GM23338 (cell line): ENCODE data around the gene PDSS2. TPM values are rescaled to one million over a fixed set of nuclear protein-coding genes. Genes with fewer than 3 reads are reported as not detected.

ENCODE experiments used
- ATAC-seq: fragments of 200-7000 bp; cut with Tn5 transposase; 3 replicates; pipeline ENCODE4 v1.9.1; 2020
- DNase-seq: peaks from one replicate; pipeline ENCODE4 v3.0.0-alpha.2; 2015; ENCODE audit warnings: low spot score
- H2AFZ ChIP-seq: fragments of 200-600 bp; sonication (generic); 2 replicates; pipeline ENCODE4 v1.8.0; 2016; ENCODE audit warnings: antibody characterized with exemption, mild to moderate bottlenecking, moderate library complexity
- H3F3A ChIP-seq: fragments of 200-600 bp; sonication (generic); replicated peaks from 2 replicates; pipeline ENCODE4 v1.8.0; 2017; ENCODE audit warnings: antibody characterized with exemption, mixed run types, low read depth
- H3K27ac ChIP-seq: fragments of 200-600 bp; sonication (generic); 2 replicates; pipeline ENCODE4 v1.6.1; 2016; ENCODE audit warnings: low read depth
- H3K27me3 ChIP-seq: fragments of 200-600 bp; sonication (generic); 2 replicates; pipeline ENCODE4 v1.8.0; 2016; ENCODE audit warnings: mild to moderate bottlenecking, mixed run types, moderate library complexity; ENCODE audit not compliant: insufficient read depth
- H3K36me3 ChIP-seq: fragments of 200-600 bp; sonication (generic); 2 replicates; pipeline ENCODE4 v1.8.0; 2016; ENCODE audit warnings: mild to moderate bottlenecking; ENCODE audit not compliant: insufficient read depth
- H3K4me1 ChIP-seq: fragments of 200-600 bp; sonication (generic); 2 replicates; pipeline ENCODE4 v1.8.0; 2016; ENCODE audit warnings: mild to moderate bottlenecking, moderate library complexity; ENCODE audit not compliant: insufficient read depth
- H3K4me2 ChIP-seq: fragments of 200-600 bp; sonication (generic); 2 replicates; pipeline ENCODE4 v1.7.1; 2017; ENCODE audit warnings: mixed run types
- H3K4me3 ChIP-seq: fragments of 200-600 bp; sonication (generic); 2 replicates; pipeline ENCODE4 v1.6.1; 2016; ENCODE audit warnings: mixed run types
- H3K79me2 ChIP-seq: fragments of 200-600 bp; sonication (generic); replicated peaks from 2 replicates; pipeline ENCODE4 v1.8.0; 2017; ENCODE audit warnings: mild to moderate bottlenecking; ENCODE audit not compliant: insufficient read depth
- H3K9me2 ChIP-seq: fragments of 200-600 bp; sonication (generic); 2 replicates; pipeline ENCODE4 v1.8.0; 2017; ENCODE audit not compliant: insufficient read depth
- H4K20me1 ChIP-seq: fragments of 200-600 bp; sonication (generic); replicated peaks from 2 replicates; pipeline ENCODE4 v1.8.0; 2017; ENCODE audit warnings: mild to moderate bottlenecking; ENCODE audit not compliant: insufficient read depth
- H3K27ac Mint-ChIP-seq: 2 replicates; pipeline ENCODE4 v1.8.0; 2020; ENCODE audit warnings: inconsistent platforms, mild to moderate bottlenecking, moderate library complexity, mixed read lengths
- H3K27me3 Mint-ChIP-seq: 3 replicates; pipeline ENCODE4 v1.8.0; 2022; ENCODE audit warnings: low read depth, mild to moderate bottlenecking, moderate library complexity, mixed read lengths, inconsistent platforms; ENCODE audit not compliant: insufficient read depth, poor library complexity
- H3K36me3 Mint-ChIP-seq: 3 replicates; pipeline ENCODE4 v1.8.0; 2021; ENCODE audit warnings: low read depth, mild to moderate bottlenecking, inconsistent platforms, moderate library complexity, mixed read lengths
- H3K4me1 Mint-ChIP-seq: 3 replicates; pipeline ENCODE4 v1.8.0; 2020; ENCODE audit warnings: mild to moderate bottlenecking, inconsistent platforms, mixed read lengths
- H3K4me3 Mint-ChIP-seq: 3 replicates; pipeline ENCODE4 v1.8.0; 2021; ENCODE audit warnings: moderate library complexity, mild to moderate bottlenecking, inconsistent platforms, mixed read lengths
- H3K9me3 Mint-ChIP-seq: 3 replicates; pipeline ENCODE4 v1.8.0; 2020; ENCODE audit warnings: moderate library complexity, mild to moderate bottlenecking, inconsistent platforms, mixed read lengths
- CREB1 ChIP-seq: fragments of 250-450 bp; sonication (Bioruptor Pico); IDR thresholded peaks from 2 replicates; pipeline ENCODE4 v1.5.0; 2020; ENCODE audit warnings: low read depth, mild to moderate bottlenecking, moderate library complexity
- EZH2 ChIP-seq: fragments of 200-600 bp; sonication (generic); IDR thresholded peaks from one replicate; pipeline ENCODE4 v1.8.0; 2017; ENCODE audit warnings: antibody characterized with exemption, mild to moderate bottlenecking, low read depth; ENCODE audit not compliant: unreplicated experiment
- EZH2phosphoT487 ChIP-seq: fragments of 200-600 bp; sonication (generic); IDR thresholded peaks from one replicate; pipeline ENCODE4 v1.8.1; 2018; ENCODE audit warnings: antibody characterized with exemption; ENCODE audit not compliant: unreplicated experiment
- JUNB ChIP-seq: IDR thresholded peaks from one replicate; pipeline ENCODE4 v1.6.1; 2016; ENCODE audit warnings: antibody characterized with exemption; ENCODE audit not compliant: unreplicated experiment
- NANOG ChIP-seq: IDR thresholded peaks from 2 replicates; pipeline ENCODE4 v1.6.1; 2016; ENCODE audit warnings: antibody characterized with exemption, borderline replicate concordance
- POLR2AphosphoS5 ChIP-seq: IDR thresholded peaks from 2 replicates; pipeline ENCODE4 v1.6.1; 2016; ENCODE audit warnings: antibody characterized with exemption, low read depth
- STAT1 ChIP-seq: IDR thresholded peaks from one replicate; pipeline ENCODE4 v1.6.1; 2016; ENCODE audit warnings: antibody characterized with exemption; ENCODE audit not compliant: unreplicated experiment
- ZNF114 ChIP-seq: fragments of 250-450 bp; sonication (Bioruptor Pico); IDR thresholded peaks from 2 replicates; pipeline ENCODE4 v1.5.0; 2020; ENCODE audit warnings: mild to moderate bottlenecking, moderate library complexity
- ZNF331 ChIP-seq: fragments of 250-450 bp; sonication (Bioruptor Pico); IDR thresholded peaks from 2 replicates; pipeline ENCODE4 v1.5.0; 2020; ENCODE audit warnings: low read depth, mild to moderate bottlenecking, moderate library complexity
- polyA plus RNA-seq: library from polyadenylated mRNA; unstranded; fragments of >200 nt; fragmentation: Nextera tagmentation; extraction: Ambion mirVana; gene quantifications from 2 replicates; pipeline ENCODE4 v1.2.1, GENCODE V29; 2016
- total RNA-seq: library from RNA; depleted of rRNA; stranded (reverse); fragments of >200 nt; shearing (Covaris generic); gene quantifications from 2 replicates; pipeline ENCODE4 v1.2.3, GENCODE V29; 2014
- TF ChIP-seq, protein P1 (sequence below): IDR thresholded peaks from one replicate; pipeline ENCODE4 v1.6.1; 2018; ENCODE audit warnings: antibody characterized with exemption; ENCODE audit not compliant: unreplicated experiment
- TF ChIP-seq, protein P2 (sequence below): IDR thresholded peaks from 2 replicates; pipeline ENCODE4 v1.6.1; 2016; ENCODE audit warnings: antibody characterized with exemption
- TF ChIP-seq, protein P3 (sequence below): fragments of 250-450 bp; sonication (Bioruptor Pico); IDR thresholded peaks from 2 replicates; pipeline ENCODE4 v1.5.0; 2020; ENCODE audit warnings: mild to moderate bottlenecking, moderate library complexity
- TF ChIP-seq, protein P4 (sequence below), 2 experiments: fragments of 200-600 bp in 1 of 2; sonication (generic) in 1 of 2; conservative IDR thresholded peaks; 2 replicates each; pipeline versions ENCODE4 v1.5.1 to v1.6.1; 2016 to 2017; ENCODE audit warnings: antibody characterized with exemption in 2 of 2, low read depth in 2 of 2, mild to moderate bottlenecking in 2 of 2, moderate library complexity in 1 of 2

PDSS2 gene
- total and polyA plus RNA-seq, 2 experiments from 2014 or later, result 7.3 to 16.7 TPM

DNA sequence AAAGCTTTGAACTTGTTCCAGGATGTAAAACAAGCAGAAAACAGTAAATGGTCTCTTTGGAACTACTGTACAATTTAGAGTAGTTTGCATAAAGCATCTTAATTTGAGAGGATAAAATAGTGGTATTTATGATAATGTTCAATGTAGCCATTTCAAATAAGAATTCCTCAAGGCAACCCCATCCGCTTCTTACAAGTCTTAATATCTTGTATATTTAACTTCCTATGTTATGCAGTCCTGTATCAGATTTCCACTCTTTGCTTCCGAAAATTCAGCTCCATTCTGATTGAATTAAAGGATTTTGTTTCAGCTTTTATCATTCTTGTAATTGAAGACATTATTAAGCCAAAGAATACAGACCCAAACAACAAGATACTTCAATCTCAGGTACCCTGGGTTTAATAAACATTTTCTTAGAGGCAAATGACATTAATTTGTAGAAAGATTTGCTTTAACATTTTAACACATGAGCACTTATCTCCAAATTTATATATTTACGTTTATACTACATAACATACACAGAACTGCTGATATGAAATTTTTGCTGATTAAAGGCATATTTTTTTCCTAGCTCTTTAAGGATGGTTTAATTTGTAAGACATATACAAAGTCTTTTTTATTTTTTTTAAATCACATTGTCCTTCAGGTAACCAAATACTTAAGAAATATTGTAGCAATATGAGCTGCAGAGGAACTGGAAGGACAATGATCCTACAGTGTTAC lies 213.0 kb downstream of the PDSS2 start:
- Histone ChIP-seq H2AFZ (no peak overlapping the region), H3K27ac (no peak overlapping the region), H3K4me1 (no peaks in the 10 kb centered on the region), H3K4me3 (no peak overlapping the region), H3F3A (no peaks in the 10 kb centered on the region), H4K20me1 (no peaks in the 10 kb centered on the region), H3K4me2 (no peak overlapping the region), H3K9me2 (no peaks in the 10 kb centered on the region), H3K79me2 (no peaks in the 10 kb centered on the region), H3K36me3 (no peaks in the 10 kb centered on the region), H3K27me3 (no peaks in the 10 kb centered on the region)
- ATAC-seq (no peak), DNase-seq (no peak)
- no peak overlapping the region for H3K27ac Mint-ChIP-seq
- H3K27me3 Mint-ChIP-seq, result no peaks in the 10 kb centered on the region
- H3K4me1 Mint-ChIP-seq, result peaks cover 7% of the 10 kb centered on the region; the same call in 2 of the 3 replicates
- no peak for TF ChIP-seq ZNF331 (CRISPR knock-in tag)
- no peak for TF ChIP-seq EZH2
- TF ChIP-seq NANOG, result no peak
- TF ChIP-seq, protein P1, sequence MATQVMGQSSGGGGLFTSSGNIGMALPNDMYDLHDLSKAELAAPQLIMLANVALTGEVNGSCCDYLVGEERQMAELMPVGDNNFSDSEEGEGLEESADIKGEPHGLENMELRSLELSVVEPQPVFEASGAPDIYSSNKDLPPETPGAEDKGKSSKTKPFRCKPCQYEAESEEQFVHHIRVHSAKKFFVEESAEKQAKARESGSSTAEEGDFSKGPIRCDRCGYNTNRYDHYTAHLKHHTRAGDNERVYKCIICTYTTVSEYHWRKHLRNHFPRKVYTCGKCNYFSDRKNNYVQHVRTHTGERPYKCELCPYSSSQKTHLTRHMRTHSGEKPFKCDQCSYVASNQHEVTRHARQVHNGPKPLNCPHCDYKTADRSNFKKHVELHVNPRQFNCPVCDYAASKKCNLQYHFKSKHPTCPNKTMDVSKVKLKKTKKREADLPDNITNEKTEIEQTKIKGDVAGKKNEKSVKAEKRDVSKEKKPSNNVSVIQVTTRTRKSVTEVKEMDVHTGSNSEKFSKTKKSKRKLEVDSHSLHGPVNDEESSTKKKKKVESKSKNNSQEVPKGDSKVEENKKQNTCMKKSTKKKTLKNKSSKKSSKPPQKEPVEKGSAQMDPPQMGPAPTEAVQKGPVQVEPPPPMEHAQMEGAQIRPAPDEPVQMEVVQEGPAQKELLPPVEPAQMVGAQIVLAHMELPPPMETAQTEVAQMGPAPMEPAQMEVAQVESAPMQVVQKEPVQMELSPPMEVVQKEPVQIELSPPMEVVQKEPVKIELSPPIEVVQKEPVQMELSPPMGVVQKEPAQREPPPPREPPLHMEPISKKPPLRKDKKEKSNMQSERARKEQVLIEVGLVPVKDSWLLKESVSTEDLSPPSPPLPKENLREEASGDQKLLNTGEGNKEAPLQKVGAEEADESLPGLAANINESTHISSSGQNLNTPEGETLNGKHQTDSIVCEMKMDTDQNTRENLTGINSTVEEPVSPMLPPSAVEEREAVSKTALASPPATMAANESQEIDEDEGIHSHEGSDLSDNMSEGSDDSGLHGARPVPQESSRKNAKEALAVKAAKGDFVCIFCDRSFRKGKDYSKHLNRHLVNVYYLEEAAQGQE, result no peak
- TF ChIP-seq, protein P2, sequence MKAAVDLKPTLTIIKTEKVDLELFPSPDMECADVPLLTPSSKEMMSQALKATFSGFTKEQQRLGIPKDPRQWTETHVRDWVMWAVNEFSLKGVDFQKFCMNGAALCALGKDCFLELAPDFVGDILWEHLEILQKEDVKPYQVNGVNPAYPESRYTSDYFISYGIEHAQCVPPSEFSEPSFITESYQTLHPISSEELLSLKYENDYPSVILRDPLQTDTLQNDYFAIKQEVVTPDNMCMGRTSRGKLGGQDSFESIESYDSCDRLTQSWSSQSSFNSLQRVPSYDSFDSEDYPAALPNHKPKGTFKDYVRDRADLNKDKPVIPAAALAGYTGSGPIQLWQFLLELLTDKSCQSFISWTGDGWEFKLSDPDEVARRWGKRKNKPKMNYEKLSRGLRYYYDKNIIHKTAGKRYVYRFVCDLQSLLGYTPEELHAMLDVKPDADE, result no peak
- no peak for TF ChIP-seq EZH2phosphoT487
- TF ChIP-seq CREB1 (CRISPR knock-in tag), result no peak
- TF ChIP-seq POLR2AphosphoS5, result no peak
- no peak for TF ChIP-seq JUNB
- TF ChIP-seq, protein P3, sequence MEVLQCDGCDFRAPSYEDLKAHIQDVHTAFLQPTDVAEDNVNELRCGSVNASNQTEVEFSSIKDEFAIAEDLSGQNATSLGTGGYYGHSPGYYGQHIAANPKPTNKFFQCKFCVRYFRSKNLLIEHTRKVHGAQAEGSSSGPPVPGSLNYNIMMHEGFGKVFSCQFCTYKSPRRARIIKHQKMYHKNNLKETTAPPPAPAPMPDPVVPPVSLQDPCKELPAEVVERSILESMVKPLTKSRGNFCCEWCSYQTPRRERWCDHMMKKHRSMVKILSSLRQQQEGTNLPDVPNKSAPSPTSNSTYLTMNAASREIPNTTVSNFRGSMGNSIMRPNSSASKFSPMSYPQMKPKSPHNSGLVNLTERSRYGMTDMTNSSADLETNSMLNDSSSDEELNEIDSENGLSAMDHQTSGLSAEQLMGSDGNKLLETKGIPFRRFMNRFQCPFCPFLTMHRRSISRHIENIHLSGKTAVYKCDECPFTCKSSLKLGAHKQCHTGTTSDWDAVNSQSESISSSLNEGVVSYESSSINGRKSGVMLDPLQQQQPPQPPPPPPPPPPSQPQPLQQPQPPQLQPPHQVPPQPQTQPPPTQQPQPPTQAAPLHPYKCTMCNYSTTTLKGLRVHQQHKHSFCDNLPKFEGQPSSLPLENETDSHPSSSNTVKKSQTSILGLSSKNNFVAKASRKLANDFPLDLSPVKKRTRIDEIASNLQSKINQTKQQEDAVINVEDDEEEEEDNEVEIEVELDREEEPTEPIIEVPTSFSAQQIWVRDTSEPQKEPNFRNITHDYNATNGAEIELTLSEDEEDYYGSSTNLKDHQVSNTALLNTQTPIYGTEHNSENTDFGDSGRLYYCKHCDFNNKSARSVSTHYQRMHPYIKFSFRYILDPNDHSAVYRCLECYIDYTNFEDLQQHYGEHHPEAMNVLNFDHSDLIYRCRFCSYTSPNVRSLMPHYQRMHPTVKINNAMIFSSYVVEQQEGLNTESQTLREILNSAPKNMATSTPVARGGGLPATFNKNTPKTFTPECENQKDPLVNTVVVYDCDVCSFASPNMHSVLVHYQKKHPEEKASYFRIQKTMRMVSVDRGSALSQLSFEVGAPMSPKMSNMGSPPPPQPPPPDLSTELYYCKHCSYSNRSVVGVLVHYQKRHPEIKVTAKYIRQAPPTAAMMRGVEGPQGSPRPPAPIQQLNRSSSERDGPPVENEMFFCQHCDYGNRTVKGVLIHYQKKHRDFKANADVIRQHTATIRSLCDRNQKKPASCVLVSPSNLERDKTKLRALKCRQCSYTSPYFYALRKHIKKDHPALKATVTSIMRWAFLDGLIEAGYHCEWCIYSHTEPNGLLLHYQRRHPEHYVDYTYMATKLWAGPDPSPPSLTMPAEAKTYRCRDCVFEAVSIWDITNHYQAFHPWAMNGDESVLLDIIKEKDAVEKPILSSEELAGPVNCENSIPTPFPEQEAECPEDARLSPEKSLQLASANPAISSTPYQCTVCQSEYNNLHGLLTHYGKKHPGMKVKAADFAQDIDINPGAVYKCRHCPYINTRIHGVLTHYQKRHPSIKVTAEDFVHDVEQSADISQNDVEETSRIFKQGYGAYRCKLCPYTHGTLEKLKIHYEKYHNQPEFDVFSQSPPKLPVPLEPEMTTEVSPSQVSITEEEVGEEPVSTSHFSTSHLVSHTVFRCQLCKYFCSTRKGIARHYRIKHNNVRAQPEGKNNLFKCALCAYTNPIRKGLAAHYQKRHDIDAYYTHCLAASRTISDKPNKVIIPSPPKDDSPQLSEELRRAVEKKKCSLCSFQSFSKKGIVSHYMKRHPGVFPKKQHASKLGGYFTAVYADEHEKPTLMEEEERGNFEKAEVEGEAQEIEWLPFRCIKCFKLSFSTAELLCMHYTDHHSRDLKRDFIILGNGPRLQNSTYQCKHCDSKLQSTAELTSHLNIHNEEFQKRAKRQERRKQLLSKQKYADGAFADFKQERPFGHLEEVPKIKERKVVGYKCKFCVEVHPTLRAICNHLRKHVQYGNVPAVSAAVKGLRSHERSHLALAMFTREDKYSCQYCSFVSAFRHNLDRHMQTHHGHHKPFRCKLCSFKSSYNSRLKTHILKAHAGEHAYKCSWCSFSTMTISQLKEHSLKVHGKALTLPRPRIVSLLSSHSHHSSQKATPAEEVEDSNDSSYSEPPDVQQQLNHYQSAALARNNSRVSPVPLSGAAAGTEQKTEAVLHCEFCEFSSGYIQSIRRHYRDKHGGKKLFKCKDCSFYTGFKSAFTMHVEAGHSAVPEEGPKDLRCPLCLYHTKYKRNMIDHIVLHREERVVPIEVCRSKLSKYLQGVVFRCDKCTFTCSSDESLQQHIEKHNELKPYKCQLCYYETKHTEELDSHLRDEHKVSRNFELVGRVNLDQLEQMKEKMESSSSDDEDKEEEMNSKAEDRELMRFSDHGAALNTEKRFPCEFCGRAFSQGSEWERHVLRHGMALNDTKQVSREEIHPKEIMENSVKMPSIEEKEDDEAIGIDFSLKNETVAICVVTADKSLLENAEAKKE, result no peak
- TF ChIP-seq, protein P4, sequence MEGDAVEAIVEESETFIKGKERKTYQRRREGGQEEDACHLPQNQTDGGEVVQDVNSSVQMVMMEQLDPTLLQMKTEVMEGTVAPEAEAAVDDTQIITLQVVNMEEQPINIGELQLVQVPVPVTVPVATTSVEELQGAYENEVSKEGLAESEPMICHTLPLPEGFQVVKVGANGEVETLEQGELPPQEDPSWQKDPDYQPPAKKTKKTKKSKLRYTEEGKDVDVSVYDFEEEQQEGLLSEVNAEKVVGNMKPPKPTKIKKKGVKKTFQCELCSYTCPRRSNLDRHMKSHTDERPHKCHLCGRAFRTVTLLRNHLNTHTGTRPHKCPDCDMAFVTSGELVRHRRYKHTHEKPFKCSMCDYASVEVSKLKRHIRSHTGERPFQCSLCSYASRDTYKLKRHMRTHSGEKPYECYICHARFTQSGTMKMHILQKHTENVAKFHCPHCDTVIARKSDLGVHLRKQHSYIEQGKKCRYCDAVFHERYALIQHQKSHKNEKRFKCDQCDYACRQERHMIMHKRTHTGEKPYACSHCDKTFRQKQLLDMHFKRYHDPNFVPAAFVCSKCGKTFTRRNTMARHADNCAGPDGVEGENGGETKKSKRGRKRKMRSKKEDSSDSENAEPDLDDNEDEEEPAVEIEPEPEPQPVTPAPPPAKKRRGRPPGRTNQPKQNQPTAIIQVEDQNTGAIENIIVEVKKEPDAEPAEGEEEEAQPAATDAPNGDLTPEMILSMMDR (conservative IDR thresholded peaks at IDR 0.05; ENCODE audit: low read depth in 2 of 2), result no peak
- no peak for TF ChIP-seq ZNF114 (CRISPR knock-in tag)
- TF ChIP-seq STAT1, result no peak
- H3K4me3 Mint-ChIP-seq, result no peak overlapping the region
- H3K9me3 Mint-ChIP-seq, result no peaks in the 10 kb centered on the region
- H3K36me3 Mint-ChIP-seq, result no peaks in the 10 kb centered on the region
